H1 (cell line): ENCODE results near the gene TBC1D19. TPM values are rescaled to one million over a fixed set of nuclear protein-coding genes. Genes with fewer than 3 reads are reported as not detected.

Experiments used
- RBBP5 ChIP-seq: IDR thresholded peaks from 2 replicates; pipeline ENCODE4 v1.7.1; 2012; ENCODE audit warnings: low read depth, mild to moderate bottlenecking, inconsistent platforms, low read length, moderate library complexity, borderline replicate concordance
- RNF2 ChIP-seq: fragments of 200-900, 300-1000 bp; sonication (generic); IDR thresholded peaks from 2 replicates; pipeline ENCODE4 v1.7.1; 2016; ENCODE audit warnings: borderline replicate concordance, low read depth, mild to moderate bottlenecking, antibody characterized with exemption, low read length; ENCODE audit not compliant: poor library complexity, severe bottlenecking; ENCODE audit errors: missing control alignments
- TAF1 ChIP-seq: IDR thresholded peaks from 2 replicates; pipeline ENCODE4 v1.6.1; 2011; ENCODE audit warnings: mild to moderate bottlenecking, low read depth, low read length
- polyA plus RNA-seq, 7 experiments: library from polyadenylated mRNA; depleted of rRNA in 3 of 7; stranded (reverse) in 5 of 7; unstranded in 2 of 7; fragments of >200 nt in 5 of 7; fragments of 200-250 nt in 2 of 7; gene quantifications; 1 replicate in 5 of 7; 2 replicates in 1 of 7; 4 replicates in 1 of 7; pipeline versions ENCODE4 v1.2.1 to v1.2.3, GENCODE V29; 2011 to 2013; ENCODE audit warnings: missing spikeins in 2 of 7, mixed read lengths in 2 of 7
- total RNA-seq: library from RNA; stranded (reverse); fragmentation: NEBNext Ultra II Directional; extraction: Animal tissue kit (Norgen Biotek cat#: 25700); gene quantifications from 2 replicates; pipeline ENCODE4 v1.2.1, GENCODE V29; 2021

TBC1D19 gene
- total and polyA plus RNA-seq, 2 of the 8 experiments (the other 6 are each of a cell fraction or from before 2014, with no cell fraction given): 1.9 to 3.5 TPM

DNA sequence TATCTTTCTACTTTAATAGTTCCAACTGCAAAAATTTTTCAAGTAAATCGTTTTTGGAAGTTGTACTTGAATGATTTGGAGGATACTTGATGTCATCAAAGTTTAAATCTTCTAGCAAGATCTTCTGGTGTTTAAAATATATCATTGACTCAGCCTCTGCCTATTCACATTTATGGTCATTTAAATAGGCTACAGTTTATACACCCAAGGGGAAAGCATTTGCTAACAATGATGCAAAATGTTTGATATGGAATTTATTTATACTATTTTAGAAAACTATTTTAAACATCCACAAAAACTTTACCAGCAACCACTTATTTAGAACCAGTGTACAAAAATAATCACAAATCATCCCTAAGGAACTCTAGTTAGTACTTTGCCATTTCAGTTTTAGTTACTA lies 153.5 kb downstream of the TBC1D19 start (continued):
- TF ChIP-seq RBBP5 (no peak), RNF2 (no peak), TAF1 (no peak)
- TF ChIP-seq, all 59 proteins: peak for 0
